WTC11 (cell line): ENCODE data around the gene TGM1. TPM values are rescaled to one million over a fixed set of nuclear protein-coding genes. Genes with fewer than 3 reads are reported as not detected.

Source experiments
- E2F1 ChIP-seq: sonication (generic); formaldehyde crosslinking; IDR thresholded peaks from 2 replicates; pipeline ENCODE4 v1.8.0; 2022; ENCODE audit warnings: mild to moderate bottlenecking, missing genetic modification reagents
- ELF4 ChIP-seq: sonication (generic); formaldehyde crosslinking; IDR thresholded peaks from 2 replicates; pipeline ENCODE4 v1.8.1; 2022; ENCODE audit warnings: low read depth, mild to moderate bottlenecking, moderate library complexity, missing genetic modification reagents
- JAZF1 ChIP-seq: fragments of 250-450 bp; sonication (Bioruptor Pico); IDR thresholded peaks from 2 replicates; pipeline ENCODE4 v1.9.0; 2021; ENCODE audit warnings: moderate library complexity, mild to moderate bottlenecking, inconsistent platforms
- MAX ChIP-seq: sonication (generic); formaldehyde crosslinking; IDR thresholded peaks from 2 replicates; pipeline ENCODE4 v1.8.0; 2022; ENCODE audit warnings: mild to moderate bottlenecking, missing genetic modification reagents
- MXD4 ChIP-seq: fragments of 250-450 bp; sonication (Bioruptor Pico); IDR thresholded peaks from 2 replicates; pipeline ENCODE4 v1.8.0; 2021; ENCODE audit warnings: mild to moderate bottlenecking, moderate library complexity, borderline replicate concordance
- NFYB ChIP-seq: sonication (generic); formaldehyde crosslinking; conservative IDR thresholded peaks from 2 replicates; pipeline ENCODE4 v1.8.0; 2022; ENCODE audit warnings: low read depth, missing genetic modification reagents
- PRRX2 ChIP-seq: fragments of 250-450 bp; sonication (Bioruptor Pico); IDR thresholded peaks from 2 replicates; pipeline ENCODE4 v1.8.0; 2021; ENCODE audit warnings: mild to moderate bottlenecking
- RELA ChIP-seq: sonication (generic); formaldehyde crosslinking; IDR thresholded peaks from 2 replicates; pipeline ENCODE4 v1.8.1; 2022; ENCODE audit warnings: missing genetic modification reagents, mild to moderate bottlenecking, borderline replicate concordance
- SMAD3 ChIP-seq: sonication (generic); formaldehyde crosslinking; IDR thresholded peaks from 2 replicates; pipeline ENCODE4 v1.8.0; 2022; ENCODE audit warnings: missing genetic modification reagents, mild to moderate bottlenecking, borderline replicate concordance
- SMAD4 ChIP-seq: sonication (generic); formaldehyde crosslinking; IDR thresholded peaks from 2 replicates; pipeline ENCODE4 v1.8.0; 2022; ENCODE audit warnings: mild to moderate bottlenecking, missing genetic modification reagents
- SOX15 ChIP-seq: fragments of 250-450 bp; sonication (Bioruptor Pico); IDR thresholded peaks from 2 replicates; pipeline ENCODE4 v1.9.0; 2021; ENCODE audit warnings: mild to moderate bottlenecking
- TEAD1 ChIP-seq: sonication (generic); formaldehyde crosslinking; IDR thresholded peaks from 2 replicates; pipeline ENCODE4 v1.8.0; 2022; ENCODE audit warnings: mild to moderate bottlenecking, missing genetic modification reagents
- TEAD4 ChIP-seq: sonication (generic); formaldehyde crosslinking; IDR thresholded peaks from 2 replicates; pipeline ENCODE4 v1.8.0; 2022; ENCODE audit warnings: mild to moderate bottlenecking, missing genetic modification reagents
- ZNF232 ChIP-seq: sonication (generic); formaldehyde crosslinking; IDR thresholded peaks from 2 replicates; pipeline ENCODE4 v1.8.0; 2022; ENCODE audit warnings: mild to moderate bottlenecking, missing genetic modification reagents
- total RNA-seq: library from RNA; stranded (reverse); gene quantifications from 3 replicates; pipeline ENCODE4 v1.2.3, GENCODE V29; 2021
- TF ChIP-seq, protein P1 (sequence below): sonication (generic); formaldehyde crosslinking; IDR thresholded peaks from 2 replicates; pipeline ENCODE4 v1.8.0; 2022; ENCODE audit warnings: mild to moderate bottlenecking, missing genetic modification reagents
- TF ChIP-seq, protein P2 (sequence below): sonication (generic); formaldehyde crosslinking; IDR thresholded peaks from 2 replicates; pipeline ENCODE4 v1.8.1; 2023; ENCODE audit warnings: mild to moderate bottlenecking, moderate library complexity, missing genetic modification reagents
- TF ChIP-seq, protein P3 (sequence below): sonication (generic); formaldehyde crosslinking; IDR thresholded peaks from 2 replicates; pipeline ENCODE4 v1.8.1; 2022; ENCODE audit warnings: mild to moderate bottlenecking, moderate library complexity, missing genetic modification reagents
- TF ChIP-seq, protein P4 (sequence below): sonication (generic); formaldehyde crosslinking; IDR thresholded peaks from 2 replicates; pipeline ENCODE4 v1.8.0; 2022; ENCODE audit warnings: mild to moderate bottlenecking, missing genetic modification reagents
- TF ChIP-seq, protein P5 (sequence below): fragments of 250-450 bp; sonication (Bioruptor Pico); IDR thresholded peaks from 2 replicates; pipeline ENCODE4 v1.9.0; 2021; ENCODE audit warnings: moderate library complexity, mild to moderate bottlenecking, inconsistent platforms, borderline replicate concordance
- TF ChIP-seq, protein P6 (sequence below): sonication (generic); formaldehyde crosslinking; IDR thresholded peaks from 2 replicates; pipeline ENCODE4 v1.8.1; 2022; ENCODE audit warnings: mild to moderate bottlenecking, missing genetic modification reagents, moderate library complexity, borderline replicate concordance

Gene TGM1
- total RNA-seq, 1 experiment from 2014 or later, result 5.2 TPM

- TF ChIP-seq, protein P1, sequence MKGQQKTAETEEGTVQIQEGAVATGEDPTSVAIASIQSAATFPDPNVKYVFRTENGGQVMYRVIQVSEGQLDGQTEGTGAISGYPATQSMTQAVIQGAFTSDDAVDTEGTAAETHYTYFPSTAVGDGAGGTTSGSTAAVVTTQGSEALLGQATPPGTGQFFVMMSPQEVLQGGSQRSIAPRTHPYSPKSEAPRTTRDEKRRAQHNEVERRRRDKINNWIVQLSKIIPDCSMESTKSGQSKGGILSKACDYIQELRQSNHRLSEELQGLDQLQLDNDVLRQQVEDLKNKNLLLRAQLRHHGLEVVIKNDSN, result peak; percentile 99
- TF ChIP-seq, protein P2, sequence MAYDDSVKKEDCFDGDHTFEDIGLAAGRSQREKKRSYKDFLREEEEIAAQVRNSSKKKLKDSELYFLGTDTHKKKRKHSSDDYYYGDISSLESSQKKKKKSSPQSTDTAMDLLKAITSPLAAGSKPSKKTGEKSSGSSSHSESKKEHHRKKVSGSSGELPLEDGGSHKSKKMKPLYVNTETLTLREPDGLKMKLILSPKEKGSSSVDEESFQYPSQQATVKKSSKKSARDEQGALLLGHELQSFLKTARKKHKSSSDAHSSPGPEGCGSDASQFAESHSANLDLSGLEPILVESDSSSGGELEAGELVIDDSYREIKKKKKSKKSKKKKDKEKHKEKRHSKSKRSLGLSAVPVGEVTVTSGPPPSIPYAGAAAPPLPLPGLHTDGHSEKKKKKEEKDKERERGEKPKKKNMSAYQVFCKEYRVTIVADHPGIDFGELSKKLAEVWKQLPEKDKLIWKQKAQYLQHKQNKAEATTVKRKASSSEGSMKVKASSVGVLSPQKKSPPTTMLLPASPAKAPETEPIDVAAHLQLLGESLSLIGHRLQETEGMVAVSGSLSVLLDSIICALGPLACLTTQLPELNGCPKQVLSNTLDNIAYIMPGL, result peak; percentile 70
- 0 out of 2 replicates have a peak, but pooled peaks have one; percentile 73 for TF ChIP-seq E2F1 (CRISPR knock-in tag)
- peak; percentile 91 for TF ChIP-seq MAX (CRISPR knock-in tag)
- peak; percentile 72; the same call in 1 of the 2 replicates for TF ChIP-seq TEAD1 (CRISPR knock-in tag)
- TF ChIP-seq, protein P3, sequence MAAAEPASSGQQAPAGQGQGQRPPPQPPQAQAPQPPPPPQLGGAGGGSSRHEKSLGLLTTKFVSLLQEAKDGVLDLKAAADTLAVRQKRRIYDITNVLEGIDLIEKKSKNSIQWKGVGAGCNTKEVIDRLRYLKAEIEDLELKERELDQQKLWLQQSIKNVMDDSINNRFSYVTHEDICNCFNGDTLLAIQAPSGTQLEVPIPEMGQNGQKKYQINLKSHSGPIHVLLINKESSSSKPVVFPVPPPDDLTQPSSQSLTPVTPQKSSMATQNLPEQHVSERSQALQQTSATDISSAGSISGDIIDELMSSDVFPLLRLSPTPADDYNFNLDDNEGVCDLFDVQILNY (CRISPR knock-in tag), result peak; percentile 52; the same call in 1 of the 2 replicates
- no peak for TF ChIP-seq SOX15 (CRISPR knock-in tag)
- 0 out of 2 replicates have a peak, but pooled peaks have one; percentile 25 for TF ChIP-seq TEAD4 (CRISPR knock-in tag)
- peak; percentile 95 for TF ChIP-seq NFYB (CRISPR knock-in tag)
- TF ChIP-seq, protein P4, sequence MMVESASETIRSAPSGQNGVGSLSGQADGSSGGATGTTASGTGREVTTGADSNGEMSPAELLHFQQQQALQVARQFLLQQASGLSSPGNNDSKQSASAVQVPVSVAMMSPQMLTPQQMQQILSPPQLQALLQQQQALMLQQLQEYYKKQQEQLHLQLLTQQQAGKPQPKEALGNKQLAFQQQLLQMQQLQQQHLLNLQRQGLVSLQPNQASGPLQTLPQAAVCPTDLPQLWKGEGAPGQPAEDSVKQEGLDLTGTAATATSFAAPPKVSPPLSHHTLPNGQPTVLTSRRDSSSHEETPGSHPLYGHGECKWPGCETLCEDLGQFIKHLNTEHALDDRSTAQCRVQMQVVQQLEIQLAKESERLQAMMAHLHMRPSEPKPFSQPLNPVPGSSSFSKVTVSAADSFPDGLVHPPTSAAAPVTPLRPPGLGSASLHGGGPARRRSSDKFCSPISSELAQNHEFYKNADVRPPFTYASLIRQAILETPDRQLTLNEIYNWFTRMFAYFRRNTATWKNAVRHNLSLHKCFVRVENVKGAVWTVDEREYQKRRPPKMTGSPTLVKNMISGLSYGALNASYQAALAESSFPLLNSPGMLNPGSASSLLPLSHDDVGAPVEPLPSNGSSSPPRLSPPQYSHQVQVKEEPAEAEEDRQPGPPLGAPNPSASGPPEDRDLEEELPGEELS, result no peak
- TF ChIP-seq SMAD4 (CRISPR knock-in tag), result no peak
- TF ChIP-seq RELA (CRISPR knock-in tag), result 0 out of 2 replicates have a peak, but pooled peaks have one; percentile 45
- TF ChIP-seq, protein P5, sequence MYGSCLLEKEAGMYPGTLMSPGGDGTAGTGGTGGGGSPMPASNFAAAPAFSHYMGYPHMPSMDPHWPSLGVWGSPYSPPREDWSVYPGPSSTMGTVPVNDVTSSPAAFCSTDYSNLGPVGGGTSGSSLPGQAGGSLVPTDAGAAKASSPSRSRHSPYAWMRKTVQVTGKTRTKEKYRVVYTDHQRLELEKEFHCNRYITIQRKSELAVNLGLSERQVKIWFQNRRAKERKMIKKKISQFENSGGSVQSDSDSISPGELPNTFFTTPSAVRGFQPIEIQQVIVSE (CRISPR knock-in tag), result no peak
- TF ChIP-seq PRRX2 (CRISPR knock-in tag), result no peak
- peak; percentile 73 for TF ChIP-seq ZNF232 (CRISPR knock-in tag)
- no peak for TF ChIP-seq JAZF1 (CRISPR knock-in tag)
- TF ChIP-seq MXD4, result no peak
- no peak for TF ChIP-seq SMAD3 (CRISPR knock-in tag)
- TF ChIP-seq, protein P6, sequence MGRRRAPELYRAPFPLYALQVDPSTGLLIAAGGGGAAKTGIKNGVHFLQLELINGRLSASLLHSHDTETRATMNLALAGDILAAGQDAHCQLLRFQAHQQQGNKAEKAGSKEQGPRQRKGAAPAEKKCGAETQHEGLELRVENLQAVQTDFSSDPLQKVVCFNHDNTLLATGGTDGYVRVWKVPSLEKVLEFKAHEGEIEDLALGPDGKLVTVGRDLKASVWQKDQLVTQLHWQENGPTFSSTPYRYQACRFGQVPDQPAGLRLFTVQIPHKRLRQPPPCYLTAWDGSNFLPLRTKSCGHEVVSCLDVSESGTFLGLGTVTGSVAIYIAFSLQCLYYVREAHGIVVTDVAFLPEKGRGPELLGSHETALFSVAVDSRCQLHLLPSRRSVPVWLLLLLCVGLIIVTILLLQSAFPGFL (CRISPR knock-in tag), result peak; percentile 87; the same call in 1 of the 2 replicates
- TF ChIP-seq ELF4 (CRISPR knock-in tag), result no peak
- TF ChIP-seq, all 79 proteins: peak for 35
Measured at GRCh38 chr14:24212924-24213865, 49.8 kb downstream of the TGM1 start, which contains the start of gene CHMP4A (continued).
